PC-3 (cell line): ENCODE data around the gene SORD.

Source experiments
- EZH2 ChIP-seq: fragments of 300-600 bp; sonication (generic); IDR thresholded peaks from one replicate; pipeline ENCODE4 v1.6.1; 2017; ENCODE audit warnings: antibody characterized with exemption, mild to moderate bottlenecking, low read length; ENCODE audit not compliant: unreplicated experiment
- TF ChIP-seq, protein P1 (sequence below): fragments of 300-600 bp; sonication (generic); conservative IDR thresholded peaks from 2 replicates; pipeline ENCODE4 v1.5.1; 2017; ENCODE audit warnings: antibody characterized with exemption, low read depth, mild to moderate bottlenecking, low read length

DNA sequence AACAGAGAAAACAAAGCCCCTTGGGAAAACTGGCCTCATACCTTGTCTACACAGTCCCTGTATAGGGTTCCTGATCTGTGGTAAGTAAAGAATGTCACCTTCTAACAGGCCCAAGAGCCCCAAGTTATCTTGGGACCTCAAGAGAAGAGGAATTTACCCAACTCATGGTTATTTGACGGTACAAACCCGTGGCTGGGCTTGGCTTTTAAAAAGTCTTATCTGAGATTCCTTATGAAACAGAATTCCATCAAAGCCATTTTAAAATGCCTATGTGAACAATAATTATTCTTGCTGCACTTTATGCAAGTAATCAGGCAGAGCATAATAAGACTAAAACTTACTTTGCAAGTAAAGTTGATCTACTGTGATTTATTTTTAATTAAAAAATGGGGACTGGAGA lies 13.9 kb upstream of the SORD start:
- TF ChIP-seq, protein P1, sequence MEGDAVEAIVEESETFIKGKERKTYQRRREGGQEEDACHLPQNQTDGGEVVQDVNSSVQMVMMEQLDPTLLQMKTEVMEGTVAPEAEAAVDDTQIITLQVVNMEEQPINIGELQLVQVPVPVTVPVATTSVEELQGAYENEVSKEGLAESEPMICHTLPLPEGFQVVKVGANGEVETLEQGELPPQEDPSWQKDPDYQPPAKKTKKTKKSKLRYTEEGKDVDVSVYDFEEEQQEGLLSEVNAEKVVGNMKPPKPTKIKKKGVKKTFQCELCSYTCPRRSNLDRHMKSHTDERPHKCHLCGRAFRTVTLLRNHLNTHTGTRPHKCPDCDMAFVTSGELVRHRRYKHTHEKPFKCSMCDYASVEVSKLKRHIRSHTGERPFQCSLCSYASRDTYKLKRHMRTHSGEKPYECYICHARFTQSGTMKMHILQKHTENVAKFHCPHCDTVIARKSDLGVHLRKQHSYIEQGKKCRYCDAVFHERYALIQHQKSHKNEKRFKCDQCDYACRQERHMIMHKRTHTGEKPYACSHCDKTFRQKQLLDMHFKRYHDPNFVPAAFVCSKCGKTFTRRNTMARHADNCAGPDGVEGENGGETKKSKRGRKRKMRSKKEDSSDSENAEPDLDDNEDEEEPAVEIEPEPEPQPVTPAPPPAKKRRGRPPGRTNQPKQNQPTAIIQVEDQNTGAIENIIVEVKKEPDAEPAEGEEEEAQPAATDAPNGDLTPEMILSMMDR = no peak
- TF ChIP-seq EZH2 = no peak
